Islet precursor cell (in vitro differentiated cells): Measurements from ENCODE around the gene ASPHD2.

ENCODE experiments used
- DNase-seq: peaks from one replicate; pipeline ENCODE4 v3.0.0-alpha.2; 2018

Gene ASPHD2

DNA sequence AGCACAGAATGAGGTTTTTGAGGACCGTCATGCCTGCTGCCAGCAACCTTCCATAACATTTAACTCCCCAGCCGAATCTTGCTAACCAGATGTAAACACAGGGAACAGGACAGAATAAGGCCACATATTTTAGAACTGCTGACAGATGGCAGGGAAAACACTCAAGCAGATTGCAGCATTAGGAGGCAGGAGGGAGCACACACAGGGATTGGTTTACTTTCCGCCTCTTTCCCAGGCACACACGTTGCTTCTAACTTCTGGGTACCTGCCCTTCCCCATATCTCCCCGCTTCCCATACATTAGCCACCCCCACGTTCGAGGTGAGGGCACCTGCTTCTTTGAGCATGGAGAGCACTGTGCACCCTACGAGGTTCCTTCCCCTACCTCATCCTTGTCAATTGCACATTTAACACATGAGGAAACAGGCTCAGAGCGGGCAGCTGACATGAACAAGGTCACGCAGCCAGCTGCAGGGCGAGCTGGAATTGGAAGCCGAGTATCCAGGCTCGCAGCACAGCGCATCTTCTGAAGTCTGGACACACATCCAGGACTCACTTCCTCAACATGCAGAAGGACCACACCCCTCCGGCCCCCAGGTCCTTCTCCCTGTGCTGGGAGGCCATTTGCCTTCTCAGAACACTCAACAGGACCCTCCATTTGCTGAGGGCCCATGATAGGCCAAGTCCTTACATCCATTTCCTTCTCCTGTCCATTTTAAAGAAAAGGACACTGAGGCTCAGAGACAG, 18.7 kb downstream of the ASPHD2 start:
- no peak for DNase-seq

DNA sequence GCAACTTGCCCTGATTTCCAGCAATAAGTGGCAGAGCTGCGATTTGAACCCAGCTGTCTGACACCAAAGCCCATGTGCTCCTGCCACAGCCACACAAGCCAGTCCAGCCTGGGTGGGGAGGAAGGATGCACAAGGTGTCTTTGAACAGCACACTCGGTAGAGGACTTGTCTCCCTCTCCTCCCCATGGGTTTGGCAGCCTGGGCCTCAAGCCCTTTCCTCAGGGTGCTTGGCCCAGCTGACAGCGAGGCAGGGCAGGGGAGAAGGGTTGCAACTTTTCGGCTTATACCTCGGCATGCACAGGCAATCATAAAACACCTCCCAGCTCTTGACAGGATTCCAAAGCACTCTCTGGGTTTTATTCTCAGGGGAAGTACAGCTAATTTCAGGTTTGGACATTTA, 19.3 kb downstream of the ASPHD2 start:
- DNase-seq: no peak

GRCh38 chr22:26448941-26449340, 19.9 kb downstream of the ASPHD2 start:
- DNase-seq: no peak

GRCh38 chr22:26450453-26451185, 21.6 kb downstream of the ASPHD2 start:
- DNase-seq: no peak

- no peak for DNase-seq
Measured at GRCh38 chr22:26452236-26453016, 23.4 kb downstream of the ASPHD2 start.

DNA sequence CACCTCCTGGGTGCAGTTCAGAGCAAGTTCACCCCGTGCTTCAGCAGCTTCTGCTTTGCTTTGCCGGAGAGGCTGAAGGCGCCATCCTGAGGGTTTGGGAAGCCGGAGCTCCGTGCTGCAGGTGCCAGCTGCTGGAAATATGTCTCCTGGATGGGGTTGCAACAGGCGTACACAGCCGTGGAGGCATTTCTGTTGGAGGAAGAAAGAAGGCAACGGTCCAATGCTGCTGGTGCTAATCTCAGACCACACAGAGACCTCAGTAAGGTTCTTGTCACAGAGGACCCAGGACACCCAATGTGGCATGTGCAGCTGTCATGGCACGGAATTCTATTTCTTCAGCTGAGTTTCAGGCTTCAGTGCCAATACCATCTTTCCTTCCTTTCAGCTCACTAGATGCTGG, 24.2 kb downstream of the ASPHD2 start:
- no peak for DNase-seq

- DNase-seq: no peak
Measured at GRCh38 chr22:26453812-26454500, 24.9 kb downstream of the ASPHD2 start.

DNA sequence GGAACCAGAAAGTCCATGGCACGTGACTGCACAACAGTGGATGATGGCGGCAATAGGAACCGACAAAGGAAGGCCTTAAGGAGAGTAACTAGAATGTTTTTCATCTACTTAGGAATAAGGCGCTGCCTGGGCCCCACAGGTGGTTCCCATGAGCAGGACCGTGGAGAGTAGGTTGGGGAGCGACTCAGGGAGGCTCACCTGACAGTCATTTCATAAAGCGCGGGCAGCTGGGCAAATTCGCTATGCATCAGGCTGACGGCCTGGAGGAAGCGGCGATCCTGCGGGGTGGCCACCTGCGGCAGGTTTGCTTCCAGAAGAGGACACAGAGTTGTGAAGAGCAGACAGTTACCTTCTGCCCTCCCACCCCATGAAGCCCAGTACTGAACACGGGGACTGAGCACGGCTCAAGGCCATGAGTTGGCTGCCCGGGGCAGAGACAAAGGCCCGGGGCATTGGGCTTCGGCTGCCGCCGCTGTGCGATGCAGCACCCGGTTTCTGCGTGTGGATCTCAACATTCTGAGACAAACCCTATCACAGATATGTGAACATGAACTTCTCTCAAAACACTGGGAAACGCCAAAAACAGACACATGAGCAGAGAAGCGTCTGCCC, 28.7 kb downstream of the ASPHD2 start:
- no peak for DNase-seq

DNA sequence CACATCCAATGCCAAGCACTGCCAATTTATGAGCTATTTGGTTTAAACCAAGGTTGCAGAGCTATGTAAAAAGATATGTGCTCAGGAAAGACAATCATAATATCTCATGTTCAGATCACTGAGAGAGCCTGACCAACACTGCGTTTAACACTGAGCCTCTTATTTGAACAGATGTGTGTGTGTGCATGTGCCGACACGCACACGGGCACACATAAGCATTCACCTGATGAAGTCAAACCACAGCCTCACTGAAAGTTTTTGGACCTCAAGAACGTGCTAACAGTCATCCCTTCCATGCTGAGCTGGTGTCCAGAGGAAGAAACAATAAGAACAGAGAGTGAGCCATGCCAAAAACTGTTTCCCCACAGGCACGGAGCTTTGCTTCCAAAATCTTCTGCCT, 31.1 kb downstream of the ASPHD2 start:
- no peak for DNase-seq

DNA sequence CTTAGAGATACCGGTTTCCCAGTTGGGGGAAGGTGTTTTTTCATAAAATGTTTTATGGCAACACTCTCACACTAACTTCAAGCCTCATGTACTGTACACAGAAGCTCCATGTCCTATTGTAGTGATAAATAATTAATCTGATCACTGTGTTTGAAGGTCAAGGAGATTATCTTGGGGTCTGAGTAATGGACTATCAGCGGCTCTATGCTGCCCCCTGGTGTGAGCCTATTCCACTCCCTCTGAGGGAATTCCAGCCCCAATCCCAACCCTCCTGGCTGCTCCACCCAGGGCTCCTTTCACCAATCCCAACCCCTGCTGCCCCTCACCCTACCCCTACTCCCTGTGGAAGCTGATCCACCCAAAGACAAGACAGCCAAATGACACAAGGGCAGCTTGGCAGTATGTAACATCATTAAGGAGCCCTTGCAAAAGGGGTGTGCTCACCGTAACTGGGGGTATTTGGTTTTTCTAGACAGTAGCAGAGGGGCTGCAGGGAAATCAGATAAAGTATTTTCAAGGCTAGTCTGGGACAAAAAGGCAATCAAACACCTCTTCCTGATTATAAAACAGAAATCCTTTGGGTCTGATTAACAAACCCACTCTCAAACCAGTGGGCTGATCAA, 32.2 kb downstream of the ASPHD2 start:
- peak; percentile 90 for DNase-seq

GRCh38 chr22:26462051-26462450, 33.0 kb downstream of the ASPHD2 start:
- DNase-seq: no peak

DNA sequence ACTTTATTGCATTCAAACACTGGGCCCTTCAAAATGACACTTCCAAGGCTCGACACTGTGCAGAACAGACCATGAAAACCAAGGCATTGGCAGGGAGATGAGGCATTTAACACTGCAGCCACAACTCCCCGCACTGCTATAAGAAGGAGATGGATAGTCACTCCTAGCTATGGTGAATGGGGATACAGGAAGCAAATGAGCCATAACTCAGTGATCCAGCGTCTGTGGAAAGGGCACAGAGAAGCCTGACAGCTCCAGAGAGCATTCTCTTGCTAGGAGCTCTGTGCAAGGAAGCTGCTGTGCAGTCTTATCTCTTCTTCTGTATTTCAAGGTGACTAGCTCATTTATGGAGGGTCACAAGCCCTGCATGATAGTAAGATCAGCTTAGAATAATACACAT, 33.6 kb downstream of the ASPHD2 start:
- no peak for DNase-seq

DNA sequence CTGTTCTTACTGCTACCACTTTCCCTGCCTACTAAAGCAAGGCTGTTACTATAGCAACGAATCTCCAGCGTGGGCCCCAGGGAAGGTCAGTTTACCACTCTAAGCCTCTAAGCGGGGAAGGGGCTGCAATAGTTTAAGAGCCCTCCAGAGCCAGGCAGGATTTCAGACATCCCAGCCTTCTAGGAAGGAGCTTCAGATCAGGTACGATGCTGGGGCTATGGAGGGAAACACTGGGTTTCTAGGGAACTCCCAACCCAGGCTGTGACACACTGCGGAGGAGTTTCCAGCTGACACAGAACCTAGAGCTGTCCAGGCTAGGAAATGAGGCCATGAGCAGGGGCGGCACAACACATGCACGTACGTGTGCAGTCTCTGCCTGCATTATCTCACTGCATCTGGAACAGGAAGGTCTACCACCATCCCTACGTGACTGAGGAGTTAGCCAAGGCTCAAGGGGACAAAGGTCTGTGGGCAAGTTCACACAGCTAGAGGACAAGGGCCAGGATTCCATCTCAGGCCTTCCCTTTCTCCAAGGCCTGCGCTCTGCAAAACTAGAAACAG, 34.1 kb downstream of the ASPHD2 start:
- DNase-seq: no peak

GRCh38 chr22:26463688-26464087, 34.6 kb downstream of the ASPHD2 start:
- DNase-seq: no peak

- peak; percentile 87 for DNase-seq
Measured at GRCh38 chr22:26464312-26464711, 35.3 kb downstream of the ASPHD2 start.

- no peak for DNase-seq
Measured at GRCh38 chr22:26466196-26466595, 37.1 kb downstream of the ASPHD2 start.

- no peak for DNase-seq
Measured at GRCh38 chr22:26470807-26471206, 41.7 kb downstream of the ASPHD2 start.

DNA sequence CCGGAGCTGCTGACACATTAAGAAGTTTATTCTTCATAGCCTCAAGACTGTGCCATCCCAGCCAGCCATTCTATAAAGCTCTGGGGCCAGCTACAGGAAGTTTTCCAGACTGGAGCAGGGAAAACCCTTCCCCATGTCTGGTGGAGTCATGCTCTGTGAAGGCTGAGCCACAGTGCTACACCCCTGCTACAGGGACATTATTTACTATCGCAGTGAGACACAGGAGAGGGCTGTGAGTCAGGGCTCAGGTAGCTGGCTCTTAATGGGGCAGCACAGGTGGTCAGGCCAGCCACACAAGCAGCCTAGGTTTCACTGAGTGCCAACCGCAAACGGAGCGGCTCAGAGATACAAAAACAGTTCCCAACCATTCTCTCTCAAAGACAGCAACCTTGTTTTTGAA, 42.5 kb downstream of the ASPHD2 start:
- DNase-seq: peak; percentile 98

DNA sequence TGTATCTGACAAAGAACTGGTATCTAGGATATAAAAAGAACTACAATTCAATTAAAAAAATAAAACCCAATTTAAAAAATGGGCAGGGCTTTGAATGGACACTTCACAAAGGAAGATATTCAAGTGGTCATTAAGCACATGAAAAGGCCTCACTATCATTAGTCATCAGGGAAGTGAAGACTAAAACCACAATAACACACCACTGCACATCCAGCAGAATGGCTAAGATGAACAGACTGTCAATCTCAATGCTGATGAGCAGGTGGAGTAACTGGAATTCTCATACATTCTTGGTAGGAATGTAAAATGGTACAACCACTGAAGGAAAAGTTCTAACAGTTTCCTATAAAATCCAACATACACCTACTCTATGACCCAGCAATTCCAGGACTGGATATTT, 45.6 kb downstream of the ASPHD2 start:
- no peak for DNase-seq

GRCh38 chr22:26476705-26477340, 47.8 kb downstream of the ASPHD2 start:
- peak; percentile 80 for DNase-seq

DNA sequence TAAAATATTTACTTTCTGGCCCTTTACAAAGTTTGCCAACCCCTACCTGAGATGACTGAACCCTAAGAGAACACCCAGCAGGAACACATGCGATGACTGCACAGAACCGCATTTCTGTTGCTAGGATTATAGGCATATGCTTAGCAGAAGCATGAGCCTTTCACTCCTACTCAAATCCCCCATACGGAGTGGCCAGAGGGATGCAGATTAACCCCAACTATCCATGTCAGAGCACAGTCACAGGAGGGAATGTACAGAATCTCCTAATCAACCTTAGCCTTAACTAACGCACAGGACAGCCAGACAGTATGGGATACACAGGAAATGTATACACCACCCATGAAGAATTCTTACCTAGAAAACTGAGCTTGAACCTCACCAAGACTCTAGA, 48.3 kb downstream of the ASPHD2 start:
- no peak for DNase-seq
